CD14-positive monocyte (primary cell): ENCODE results near the gene JCAD. TPM values are rescaled to one million over a fixed set of nuclear protein-coding genes. Genes with fewer than 3 reads are reported as not detected.

Experiments
- DNase-seq, 3 donors: peaks; one replicate each; pipeline ENCODE4 v3.0.0-alpha.2; 2011 to 2022
- H2AFZ ChIP-seq: 2 replicates; pipeline ENCODE4 v1.6.0; 2012; ENCODE audit warnings: mild to moderate bottlenecking, low read depth, low read length, inconsistent platforms; ENCODE audit not compliant: insufficient read depth, poor library complexity, severe bottlenecking
- H3K27ac ChIP-seq, 2 donors: 1 replicate in 1 of 2; 2 replicates in 1 of 2; pipeline ENCODE4 v1.5.1; 2012 to 2013; ENCODE audit warnings: low read length in 2 of 2, control low read depth in 1 of 2, inconsistent platforms in 1 of 2, low read depth in 1 of 2, mild to moderate bottlenecking in 1 of 2
- H3K27me3 ChIP-seq, 2 donors: one replicate each; pipeline versions ENCODE4 v1.6.0 to v1.6.1; 2011 to 2013; ENCODE audit warnings: low read length in 2 of 2; ENCODE audit not compliant: control insufficient read depth in 2 of 2, insufficient read depth in 2 of 2
- H3K36me3 ChIP-seq, 2 donors: replicated peaks in 1 of 2; 1 replicate in 1 of 2; 2 replicates in 1 of 2; pipeline versions ENCODE4 v1.5.1 to v1.6.1; 2012 to 2013; ENCODE audit warnings: low read length in 2 of 2, control low read depth in 1 of 2, inconsistent platforms in 1 of 2, mild to moderate bottlenecking in 1 of 2; ENCODE audit not compliant: insufficient read depth in 2 of 2, control insufficient read depth in 1 of 2
- H3K4me1 ChIP-seq, 2 donors: 1 replicate in 1 of 2; 2 replicates in 1 of 2; pipeline versions ENCODE4 v1.5.1 to v1.6.1; 2012 to 2013; ENCODE audit warnings: low read length in 2 of 2, control low read depth in 1 of 2, inconsistent platforms in 1 of 2, mild to moderate bottlenecking in 1 of 2, moderate library complexity in 1 of 2; ENCODE audit not compliant: insufficient read depth in 2 of 2, control insufficient read depth in 1 of 2
- H3K4me2 ChIP-seq: replicated peaks from 2 replicates; pipeline ENCODE3; 2012; ENCODE audit warnings: low read length, moderate library complexity, mild to moderate bottlenecking; ENCODE audit not compliant: poor library complexity, severe bottlenecking; ENCODE audit errors: extremely low read depth
- H3K4me3 ChIP-seq, 3 experiments: fragments of 200-600 bp in 1 of 3; sonication (generic) in 1 of 3; replicated peaks in 1 of 3; 1 replicate in 2 of 3; 2 replicates in 1 of 3; pipeline ENCODE4 v1.5.1; 2011 to 2013; ENCODE audit warnings: low read length in 3 of 3, mild to moderate bottlenecking in 3 of 3, control low read depth in 2 of 3, low read depth in 2 of 3, inconsistent platforms in 1 of 3, moderate library complexity in 1 of 3
- H3K79me2 ChIP-seq: 2 replicates; pipeline ENCODE4 v1.6.0; 2012; ENCODE audit warnings: mild to moderate bottlenecking, control low read depth, inconsistent platforms, low read length, moderate library complexity; ENCODE audit not compliant: insufficient read depth
- H3K9ac ChIP-seq: 2 replicates; pipeline ENCODE4 v1.6.0; 2017; ENCODE audit warnings: low read length, mild to moderate bottlenecking; ENCODE audit not compliant: insufficient read depth, poor library complexity, severe bottlenecking
- H3K9me3 ChIP-seq, 2 donors: replicated peaks in 1 of 2; 1 replicate in 1 of 2; 2 replicates in 1 of 2; pipeline versions ENCODE4 v1.5.1 to v1.6.1; 2012 to 2013; ENCODE audit warnings: low read length in 2 of 2, control low read depth in 1 of 2; ENCODE audit not compliant: control insufficient read depth in 1 of 2, insufficient read depth in 1 of 2
- H4K20me1 ChIP-seq: 2 replicates; pipeline ENCODE4 v1.6.0; 2012; ENCODE audit warnings: mild to moderate bottlenecking, low read length, control low read depth, moderate library complexity; ENCODE audit not compliant: insufficient read depth
- H3K27ac Mint-ChIP-seq, 7 donors: one replicate each; pipeline ENCODE4 v1.8.0; 2020; ENCODE audit warnings: mild to moderate bottlenecking in 7 of 7, mixed read lengths in 7 of 7, moderate library complexity in 6 of 7, inconsistent platforms in 2 of 7
- H3K27me3 Mint-ChIP-seq, 3 donors: one replicate each; pipeline ENCODE4 v1.8.0; 2021 to 2022; ENCODE audit warnings: low read depth in 3 of 3, mild to moderate bottlenecking in 3 of 3, mixed read lengths in 3 of 3, moderate library complexity in 3 of 3, inconsistent platforms in 1 of 3
- H3K36me3 Mint-ChIP-seq, 2 donors: one replicate each; pipeline ENCODE4 v1.8.0; 2020; ENCODE audit warnings: mixed read lengths in 2 of 2, inconsistent platforms in 1 of 2, mild to moderate bottlenecking in 1 of 2
- H3K4me1 Mint-ChIP-seq: one replicate; pipeline ENCODE4 v1.8.0; 2020; ENCODE audit warnings: mild to moderate bottlenecking, mixed read lengths
- H3K4me3 Mint-ChIP-seq, 2 donors: one replicate each; pipeline ENCODE4 v1.8.0; 2020; ENCODE audit warnings: mild to moderate bottlenecking in 2 of 2, mixed read lengths in 2 of 2, moderate library complexity in 1 of 2
- H3K9me3 Mint-ChIP-seq, 7 donors: one replicate each; pipeline ENCODE4 v1.8.0; 2020 to 2022; ENCODE audit warnings: mixed read lengths in 7 of 7, mild to moderate bottlenecking in 6 of 7, moderate library complexity in 6 of 7, inconsistent platforms in 2 of 7
- CTCF ChIP-seq: fragments of 200-600 bp; IDR thresholded peaks from one replicate; pipeline ENCODE4 v1.8.0; 2022; ENCODE audit warnings: antibody characterized with exemption, mild to moderate bottlenecking
- WGBS: methylation state at CpG from one replicate; pipeline ENCODE4 v1.1.5; 2013; ENCODE audit warnings: missing lambda C conversion rate; ENCODE audit not compliant: insufficient coverage; 5-methylcytosine and 5-hydroxymethylcytosine counted together
- intact Hi-C, 2 donors: fragments of 100-400 bp; cut with micrococcal nuclease; formaldehyde crosslinking; loops; one replicate each; pipeline versions ENCODE4 v1.15.0 to v1.15.1; 2023
- polyA plus RNA-seq, 3 donors: library from polyadenylated mRNA; depleted of rRNA in 1 of 3; unstranded in 2 of 3; stranded (reverse) in 1 of 3; fragments of 300-500 nt in 2 of 3; fragments of >200 nt in 1 of 3; fragmentation: Illumina TruSeq in 2 of 3; gene quantifications; 1 replicate in 2 of 3; 2 replicates in 1 of 3; pipeline ENCODE4 v1.2.3, GENCODE V29; 2012 to 2021

Gene JCAD
- polyA plus RNA-seq, 3 donors = not detected

DNA sequence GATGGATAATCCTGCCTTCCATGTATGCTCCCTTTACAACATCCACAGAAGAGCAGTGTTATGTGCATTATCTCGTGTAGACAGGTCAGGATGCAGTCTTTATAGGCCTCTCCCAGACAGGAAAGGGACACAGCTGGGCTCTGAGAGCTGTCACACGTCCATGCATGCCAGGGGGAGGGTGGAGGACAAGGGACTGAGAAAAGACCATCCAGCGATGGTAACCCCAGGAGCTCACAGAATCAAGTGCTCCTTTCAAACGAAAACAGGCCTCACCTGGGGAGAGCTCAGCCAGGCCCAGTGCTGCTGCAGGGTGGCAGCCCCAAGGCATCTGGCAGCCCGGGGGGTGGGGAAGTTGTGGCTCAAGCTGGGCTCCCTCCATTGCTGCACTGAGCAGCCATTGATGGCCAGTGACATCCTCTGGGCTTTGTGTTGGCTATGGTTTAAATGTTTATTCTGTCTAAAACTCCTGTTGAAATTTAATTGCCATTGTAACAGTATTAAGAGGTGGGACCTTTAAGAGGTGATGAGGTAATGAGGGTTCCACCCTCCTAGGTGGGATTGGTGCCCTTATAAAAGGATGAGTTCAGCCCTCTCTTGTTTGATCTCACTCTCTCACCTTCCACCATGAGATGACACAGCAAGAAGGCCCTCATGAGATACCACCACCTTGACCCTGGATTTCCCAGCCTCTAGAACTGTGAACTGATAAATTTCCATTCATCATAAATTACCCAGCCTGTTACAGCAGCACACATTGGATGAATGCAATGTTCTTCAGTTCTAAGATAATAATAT lies 15.7 kb downstream of the JCAD start:
- H3K9me3 Mint-ChIP-seq = peaks cover 0 to 4% (median 0%) of the 10 kb centered on the region in 7 donors
- Histone ChIP-seq H2AFZ (no peak overlapping the region), H3K9ac (no peak overlapping the region), H3K27me3 (peaks cover 0 to 14% of the 10 kb centered on the region in 2 donors), H4K20me1 (no peaks in the 10 kb centered on the region), H3K4me2 (no peak overlapping the region), H3K9me3 (no peaks in the 10 kb centered on the region), H3K36me3 (no peaks in the 10 kb centered on the region), H3K4me3 (no peak overlapping the region), H3K4me1 (no peaks in the 10 kb centered on the region), H3K27ac (no peak overlapping the region), H3K79me2 (no peaks in the 10 kb centered on the region)
- no peak for DNase-seq
- WGBS = 39% methylated on average over 5 of the region's 5 CpGs
- intact Hi-C loops = no loop called here
- TF ChIP-seq CTCF = no peak
- no peak overlapping the region for H3K4me3 Mint-ChIP-seq
- peaks cover 14 to 19% (median 15%) of the 10 kb centered on the region in 3 donors for H3K27me3 Mint-ChIP-seq
- no peak overlapping the region for H3K27ac Mint-ChIP-seq
- H3K36me3 Mint-ChIP-seq = no peaks in the 10 kb centered on the region
- H3K4me1 Mint-ChIP-seq = peaks cover 8% of the 10 kb centered on the region

- Histone ChIP-seq H3K27ac (no peak overlapping the region), H3K9ac (no peak overlapping the region), H3K27me3 (peaks cover 0 to 7% of the 10 kb centered on the region in 2 donors), H4K20me1 (no peaks in the 10 kb centered on the region), H3K4me3 (no peak overlapping the region), H3K36me3 (no peaks in the 10 kb centered on the region), H3K9me3 (no peaks in the 10 kb centered on the region), H3K4me2 (no peak overlapping the region), H3K4me1 (no peaks in the 10 kb centered on the region), H3K79me2 (no peaks in the 10 kb centered on the region), H2AFZ (no peak overlapping the region)
- H3K27ac Mint-ChIP-seq = no peak overlapping the region
- no peak overlapping the region for H3K4me3 Mint-ChIP-seq
- peaks cover 15 to 18% (median 15%) of the 10 kb centered on the region in 3 donors for H3K27me3 Mint-ChIP-seq
- intact Hi-C loops = no loop called here
- no CpG with 5 or more reads among the region's 3 CpGs for WGBS
- no peak for TF ChIP-seq CTCF
- H3K9me3 Mint-ChIP-seq = peaks cover 0 to 4% (median 0%) of the 10 kb centered on the region in 7 donors
- no peak for DNase-seq
- H3K36me3 Mint-ChIP-seq = no peaks in the 10 kb centered on the region
- peaks cover 8% of the 10 kb centered on the region for H3K4me1 Mint-ChIP-seq
These were observed 16.6 kb downstream of the JCAD start for GRCh38 chr10:30042820-30043219.
